ENCODE measurements around the gene SLC25A23.

The SLC25A23 gene

GRCh38 chr19:6409346-6409745 is 50.2 kb downstream of the SLC25A23 start:
- Histone ChIP-seq H3K79me2 (ENCODE audit: low read length) (no peaks in the 10 kb centered on the region), H3K27ac (ENCODE audit: low read length) (no peak overlapping the region), H3K4me3 (ENCODE audit: low read length) (no peak overlapping the region), H3K9ac (ENCODE audit: low read length) (no peak overlapping the region), H4K20me1 (ENCODE audit: insufficient read depth, low read length) (no peaks in the 10 kb centered on the region; the same call in 1 of the 2 replicates), H3F3A (ENCODE audit: insufficient read depth, low read length) (peaks cover 8% of the 10 kb centered on the region; the same call in 1 of the 2 replicates), H3K9me2 (replicated peaks; ENCODE audit: insufficient read depth, low read length) (no peaks in the 10 kb centered on the region), H3K9me3 (replicated peaks; ENCODE audit: insufficient read depth, low read length) (no peaks in the 10 kb centered on the region), H3K4me1 (ENCODE audit: low read length) (no peaks in the 10 kb centered on the region), H3K27me3 (replicated peaks; ENCODE audit: insufficient read depth, low read length) (no peaks in the 10 kb centered on the region), H3K4me2 (ENCODE audit: low read depth, low read length) (no peak overlapping the region), H3K36me3 (replicated peaks; ENCODE audit: insufficient read depth, low read length) (0 out of 2 replicates have a peak, but pooled peaks cover 2% of the 10 kb centered on the region), H2AFZ (ENCODE audit: low read length) (no peak overlapping the region)
- TF ChIP-seq EZH2phosphoT487 (IDR thresholded peaks at IDR 0.05; ENCODE audit: low read length), result no peak
- no peak for TF ChIP-seq EZH2 (optimal IDR thresholded peaks at IDR 0.05; ENCODE audit: low read depth, low read length)
- no peak for TF ChIP-seq CTCF (IDR thresholded peaks at IDR 0.05; ENCODE audit: low read length)
- DNase-seq, result no peak

- Histone ChIP-seq H3K79me2 (ENCODE audit: low read length) (no peaks in the 10 kb centered on the region), H3K9me2 (replicated peaks; ENCODE audit: insufficient read depth, low read length) (no peaks in the 10 kb centered on the region), H3K4me1 (ENCODE audit: low read length) (no peaks in the 10 kb centered on the region), H3K9ac (ENCODE audit: low read length) (no peak overlapping the region), H3K9me3 (replicated peaks; ENCODE audit: insufficient read depth, low read length) (no peaks in the 10 kb centered on the region), H3K36me3 (replicated peaks; ENCODE audit: insufficient read depth, low read length) (no peaks in the 10 kb centered on the region), H3K27ac (ENCODE audit: low read length) (no peak overlapping the region), H3K27me3 (replicated peaks; ENCODE audit: insufficient read depth, low read length) (peaks cover 3% of the 10 kb centered on the region; the same call in 1 of the 2 replicates), H3K4me3 (ENCODE audit: low read length) (no peak overlapping the region), H4K20me1 (ENCODE audit: insufficient read depth, low read length) (no peaks in the 10 kb centered on the region), H3K4me2 (ENCODE audit: low read depth, low read length) (no peak overlapping the region), H2AFZ (ENCODE audit: low read length) (no peak overlapping the region), H3F3A (ENCODE audit: insufficient read depth, low read length) (no peaks in the 10 kb centered on the region)
- no peak for DNase-seq
- no peak for TF ChIP-seq EZH2phosphoT487 (IDR thresholded peaks at IDR 0.05; ENCODE audit: low read length)
- no peak for TF ChIP-seq CTCF (IDR thresholded peaks at IDR 0.05; ENCODE audit: low read length)
- no peak for TF ChIP-seq EZH2 (optimal IDR thresholded peaks at IDR 0.05; ENCODE audit: low read depth, low read length)
Measured at GRCh38 chr19:6406401-6406800, 53.2 kb downstream of the SLC25A23 start.

- Histone ChIP-seq H2AFZ (ENCODE audit: low read length) (no peak overlapping the region), H3K4me1 (ENCODE audit: low read length) (no peaks in the 10 kb centered on the region), H3K9me2 (replicated peaks; ENCODE audit: insufficient read depth, low read length) (no peaks in the 10 kb centered on the region), H3K4me2 (ENCODE audit: low read depth, low read length) (no peak overlapping the region), H4K20me1 (ENCODE audit: insufficient read depth, low read length) (no peaks in the 10 kb centered on the region), H3K27ac (ENCODE audit: low read length) (no peak overlapping the region), H3K9me3 (replicated peaks; ENCODE audit: insufficient read depth, low read length) (no peaks in the 10 kb centered on the region), H3K9ac (ENCODE audit: low read length) (no peak overlapping the region), H3K79me2 (ENCODE audit: low read length) (no peaks in the 10 kb centered on the region), H3K36me3 (replicated peaks; ENCODE audit: insufficient read depth, low read length) (no peaks in the 10 kb centered on the region), H3F3A (ENCODE audit: insufficient read depth, low read length) (no peaks in the 10 kb centered on the region), H3K27me3 (replicated peaks; ENCODE audit: insufficient read depth, low read length) (peaks cover 3% of the 10 kb centered on the region; the same call in 1 of the 2 replicates), H3K4me3 (ENCODE audit: low read length) (no peak overlapping the region)
- DNase-seq, result no peak
- TF ChIP-seq EZH2 (optimal IDR thresholded peaks at IDR 0.05; ENCODE audit: low read depth, low read length), result no peak
- no peak for TF ChIP-seq EZH2phosphoT487 (IDR thresholded peaks at IDR 0.05; ENCODE audit: low read length)
- TF ChIP-seq CTCF (IDR thresholded peaks at IDR 0.05; ENCODE audit: low read length), result no peak
Measured at GRCh38 chr19:6402837-6403608, 56.6 kb downstream of the SLC25A23 start.
